ENCODE measurements around the gene ZNF326.
A peak's percentile ranks its signal among the peaks of the same experiment; 100 is the strongest.

ZNF326 gene, protein sequence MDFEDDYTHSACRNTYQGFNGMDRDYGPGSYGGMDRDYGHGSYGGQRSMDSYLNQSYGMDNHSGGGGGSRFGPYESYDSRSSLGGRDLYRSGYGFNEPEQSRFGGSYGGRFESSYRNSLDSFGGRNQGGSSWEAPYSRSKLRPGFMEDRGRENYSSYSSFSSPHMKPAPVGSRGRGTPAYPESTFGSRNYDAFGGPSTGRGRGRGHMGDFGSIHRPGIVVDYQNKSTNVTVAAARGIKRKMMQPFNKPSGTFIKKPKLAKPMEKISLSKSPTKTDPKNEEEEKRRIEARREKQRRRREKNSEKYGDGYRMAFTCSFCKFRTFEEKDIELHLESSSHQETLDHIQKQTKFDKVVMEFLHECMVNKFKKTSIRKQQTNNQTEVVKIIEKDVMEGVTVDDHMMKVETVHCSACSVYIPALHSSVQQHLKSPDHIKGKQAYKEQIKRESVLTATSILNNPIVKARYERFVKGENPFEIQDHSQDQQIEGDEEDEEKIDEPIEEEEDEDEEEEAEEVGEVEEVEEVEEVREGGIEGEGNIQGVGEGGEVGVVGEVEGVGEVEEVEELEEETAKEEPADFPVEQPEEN

DNA sequence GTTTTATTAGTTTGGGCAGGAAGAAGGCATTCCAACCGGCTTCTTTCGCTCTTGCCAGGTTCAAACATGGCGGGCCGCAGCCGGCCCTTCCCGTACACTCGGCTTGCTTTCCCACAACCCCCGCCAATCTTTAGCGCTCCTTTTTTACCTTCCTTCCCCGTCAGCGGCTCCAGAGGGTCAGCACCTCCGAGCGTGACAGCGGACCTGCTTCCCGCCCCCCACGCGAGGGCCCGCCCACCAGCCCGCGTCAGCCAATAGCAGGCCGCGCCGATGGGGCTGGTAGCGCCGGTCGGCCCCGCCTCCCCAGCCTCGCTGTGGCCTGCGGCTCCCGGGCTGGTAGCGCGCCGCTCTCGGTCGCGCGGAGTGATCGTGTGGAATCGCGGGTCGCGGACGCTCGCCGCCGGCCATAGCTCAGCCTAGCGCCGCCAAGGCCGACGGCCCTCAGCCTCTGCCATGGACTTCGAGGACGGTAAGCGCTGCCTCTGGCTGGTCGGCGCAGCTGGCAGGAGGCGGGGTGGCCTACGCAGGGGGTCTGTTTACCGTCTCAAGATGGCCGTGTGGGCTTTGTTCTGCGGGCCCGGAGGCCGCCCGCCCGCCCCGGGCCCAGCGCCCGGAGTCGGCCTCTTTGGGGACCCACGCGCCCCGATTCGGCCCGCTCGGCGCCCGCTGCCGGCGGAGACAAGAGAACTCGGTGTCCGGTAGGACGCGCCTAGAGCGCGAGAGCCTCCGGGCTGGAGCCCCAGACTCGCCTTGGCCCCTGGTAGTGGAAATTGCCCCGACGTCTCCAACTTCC, at the start of gene ZNF326:
Gene ZNF326, plus strand, starts transcription at position 306 of the 793 bp plus-strand sequence. Its CDS starts 148 bp downstream, at position 454.
- DNase-seq: peak; percentile 98

GRCh38 chr1:89945852-89946476, 48.9 kb upstream of the ZNF326 start:
- no peak for DNase-seq

DNA sequence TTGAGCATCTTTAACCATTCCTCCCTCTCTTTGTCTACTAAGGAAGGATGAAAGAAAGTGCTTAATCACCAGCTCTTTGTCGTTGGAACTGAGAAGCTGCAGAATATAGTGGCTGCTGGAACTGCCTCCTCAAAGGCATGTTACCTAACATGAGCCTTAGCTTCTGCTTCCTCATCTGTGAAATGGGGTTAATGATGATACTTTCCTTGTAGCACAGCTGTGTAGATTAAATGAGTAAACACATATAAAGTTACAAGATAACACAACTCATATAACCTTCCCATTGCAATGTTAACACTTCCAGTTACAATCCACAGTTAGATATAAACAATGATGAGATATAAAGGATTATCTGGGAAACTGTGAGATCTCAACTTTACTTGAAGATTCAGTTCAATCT, 48.4 kb upstream of the ZNF326 start:
- no peak for DNase-seq

- DNase-seq: no peak
Measured at GRCh38 chr1:89948722-89949345, 46.1 kb upstream of the ZNF326 start.

- DNase-seq: no peak
Measured at GRCh38 chr1:89949991-89950624, 44.8 kb upstream of the ZNF326 start.

GRCh38 chr1:89950703-89951102, 44.2 kb upstream of the ZNF326 start:
- no peak for DNase-seq

- no peak for DNase-seq
Measured at GRCh38 chr1:89951766-89952604, 42.9 kb upstream of the ZNF326 start.

GRCh38 chr1:89952605-89953130, 42.2 kb upstream of the ZNF326 start:
- no peak for DNase-seq

DNA sequence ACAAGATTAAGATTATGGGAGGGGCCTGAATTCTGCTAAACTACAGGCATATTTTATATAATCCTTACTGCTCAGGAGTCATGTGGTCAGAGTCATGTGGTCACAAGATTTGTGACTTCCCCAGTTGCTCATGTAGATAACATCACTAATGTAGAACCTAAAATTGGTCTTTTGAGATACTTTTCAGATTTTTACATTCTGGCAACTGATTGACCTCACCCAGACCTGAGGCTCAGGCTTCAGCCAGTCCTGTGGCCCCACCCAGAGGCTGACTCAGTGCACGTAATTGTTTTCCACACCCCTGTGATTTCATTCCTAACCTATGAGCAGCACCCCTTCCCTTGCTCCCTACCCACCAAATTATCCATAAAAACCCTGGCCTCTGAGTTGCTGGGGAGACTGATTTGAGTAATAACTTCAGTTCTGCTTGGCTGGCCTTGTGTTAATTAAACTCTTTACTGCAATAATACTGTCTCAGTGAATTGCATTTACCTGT, 41.7 kb upstream of the ZNF326 start:
- peak; percentile 83 for DNase-seq

DNA sequence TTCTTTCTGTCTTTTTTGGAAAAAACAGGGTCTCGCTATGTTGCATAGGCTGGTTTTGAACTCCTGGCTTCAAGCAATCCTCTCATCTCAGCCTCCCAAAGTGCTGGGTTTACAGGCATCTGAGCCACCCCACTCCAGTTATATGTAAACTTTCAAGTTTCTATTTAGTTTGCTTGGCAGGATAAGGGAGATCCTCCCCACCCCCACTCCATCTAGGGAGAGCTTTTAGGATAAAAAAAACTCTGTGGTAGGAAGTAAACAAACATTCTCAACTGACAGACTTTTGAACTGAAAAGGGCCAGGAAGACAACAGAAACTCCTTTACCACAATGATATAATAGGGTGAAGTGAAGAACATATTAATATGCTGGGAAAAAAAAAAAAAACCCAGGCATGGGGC, 41.0 kb upstream of the ZNF326 start:
- no peak for DNase-seq

GRCh38 chr1:89954401-89954800, 40.5 kb upstream of the ZNF326 start:
- DNase-seq: no peak

GRCh38 chr1:89955311-89956205, 39.4 kb upstream of the ZNF326 start:
- no peak for DNase-seq

GRCh38 chr1:89957107-89957506, 37.8 kb upstream of the ZNF326 start:
- no peak for DNase-seq

DNA sequence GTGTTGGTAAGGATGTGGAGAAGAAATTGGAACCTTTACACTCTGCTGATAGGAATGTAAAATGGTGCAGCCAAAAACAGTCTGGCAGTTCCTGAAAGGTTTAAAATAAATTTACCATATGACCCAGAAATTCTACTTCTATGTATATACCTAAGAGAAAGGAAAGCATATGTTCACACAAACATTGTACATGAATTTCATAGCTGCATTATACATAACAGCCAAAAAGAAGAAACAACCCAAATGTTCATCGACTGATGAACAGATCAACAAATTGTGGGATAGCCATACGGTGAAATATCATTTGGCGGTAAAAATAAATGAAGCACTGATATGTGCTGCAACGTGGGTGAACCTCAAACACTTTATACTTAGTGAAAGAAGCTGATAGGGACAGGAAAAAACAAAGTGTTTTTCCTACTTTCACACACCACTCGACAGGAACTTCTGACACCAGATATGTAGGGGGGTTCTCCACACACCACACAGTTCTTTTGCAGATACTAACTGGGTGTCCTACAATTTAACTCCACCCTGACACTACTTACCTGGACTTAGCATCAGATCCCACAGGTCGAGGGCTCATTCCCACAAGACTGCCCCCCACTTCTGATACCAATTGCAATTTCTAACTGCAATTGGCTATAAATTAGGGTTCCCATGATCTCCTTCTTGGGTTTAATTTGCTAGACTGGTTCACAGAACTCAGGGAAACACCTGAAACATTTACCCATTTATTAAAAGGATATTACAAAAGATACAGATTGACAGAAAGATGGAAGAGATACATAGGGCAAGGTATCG, 35.9 kb upstream of the ZNF326 start:
- DNase-seq: no peak

- DNase-seq: no peak
Measured at GRCh38 chr1:89959719-89960118, 35.2 kb upstream of the ZNF326 start.

GRCh38 chr1:89962024-89962741, 32.7 kb upstream of the ZNF326 start:
- no peak for DNase-seq

DNA sequence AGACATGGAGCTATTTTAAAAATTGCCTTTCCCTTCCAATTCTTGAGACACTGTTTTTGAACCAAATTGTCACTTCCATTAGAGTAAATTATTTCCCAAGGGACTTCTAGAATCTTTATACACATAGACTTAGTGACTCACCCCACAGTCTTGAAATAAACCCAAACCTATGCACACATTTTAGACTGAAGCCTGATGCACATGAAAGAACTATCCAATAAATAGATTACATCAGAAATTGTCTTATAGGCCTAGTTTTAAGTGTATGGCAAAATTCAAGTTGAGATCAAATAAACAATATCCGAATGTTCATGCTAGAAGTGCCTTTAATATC, 32.2 kb upstream of the ZNF326 start:
- no peak for DNase-seq

GRCh38 chr1:89965193-89965768, 29.6 kb upstream of the ZNF326 start:
- DNase-seq: no peak

All from T1000 (cell line).